OCI-LY7 (cell line): ENCODE results near the gene ADPRH.

ENCODE experiments used
- EZH2phosphoT487 ChIP-seq: fragments of 200-600 bp; sonication (generic); IDR thresholded peaks from 2 replicates; pipeline ENCODE4 v1.6.1; 2018; ENCODE audit warnings: low read depth, borderline replicate concordance, mild to moderate bottlenecking, mixed run types, antibody characterized with exemption, low read length, moderate library complexity, mixed read lengths
- TF ChIP-seq, protein P1 (sequence below): fragments of 200-600 bp; sonication (generic); conservative IDR thresholded peaks from 2 replicates; pipeline ENCODE4 v1.5.1; 2014; ENCODE audit warnings: mild to moderate bottlenecking, antibody characterized with exemption, low read length, moderate library complexity, mixed read lengths

DNA sequence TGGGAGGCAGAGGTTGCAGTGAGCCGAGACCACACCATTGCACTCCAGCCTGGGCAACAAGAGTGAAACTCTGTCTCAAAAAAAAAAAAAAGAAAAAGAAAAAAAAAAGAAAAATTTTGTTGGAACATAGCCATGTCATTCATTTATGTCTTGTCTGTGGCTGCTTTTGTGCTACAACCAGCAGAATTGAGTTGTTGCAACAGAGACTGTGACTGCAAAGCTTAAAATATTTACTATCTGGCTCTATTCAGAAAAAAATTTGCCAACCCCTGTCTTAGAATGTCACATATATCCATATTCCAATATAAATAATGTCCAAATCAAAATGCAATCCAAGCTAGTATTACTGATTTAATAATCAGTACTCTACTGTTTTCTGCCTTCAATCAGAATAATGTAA, 45.0 kb upstream of the ADPRH start:
- TF ChIP-seq, protein P1, sequence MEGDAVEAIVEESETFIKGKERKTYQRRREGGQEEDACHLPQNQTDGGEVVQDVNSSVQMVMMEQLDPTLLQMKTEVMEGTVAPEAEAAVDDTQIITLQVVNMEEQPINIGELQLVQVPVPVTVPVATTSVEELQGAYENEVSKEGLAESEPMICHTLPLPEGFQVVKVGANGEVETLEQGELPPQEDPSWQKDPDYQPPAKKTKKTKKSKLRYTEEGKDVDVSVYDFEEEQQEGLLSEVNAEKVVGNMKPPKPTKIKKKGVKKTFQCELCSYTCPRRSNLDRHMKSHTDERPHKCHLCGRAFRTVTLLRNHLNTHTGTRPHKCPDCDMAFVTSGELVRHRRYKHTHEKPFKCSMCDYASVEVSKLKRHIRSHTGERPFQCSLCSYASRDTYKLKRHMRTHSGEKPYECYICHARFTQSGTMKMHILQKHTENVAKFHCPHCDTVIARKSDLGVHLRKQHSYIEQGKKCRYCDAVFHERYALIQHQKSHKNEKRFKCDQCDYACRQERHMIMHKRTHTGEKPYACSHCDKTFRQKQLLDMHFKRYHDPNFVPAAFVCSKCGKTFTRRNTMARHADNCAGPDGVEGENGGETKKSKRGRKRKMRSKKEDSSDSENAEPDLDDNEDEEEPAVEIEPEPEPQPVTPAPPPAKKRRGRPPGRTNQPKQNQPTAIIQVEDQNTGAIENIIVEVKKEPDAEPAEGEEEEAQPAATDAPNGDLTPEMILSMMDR = no peak
- TF ChIP-seq EZH2phosphoT487 = no peak
